ENCODE measurements around the gene OSR1. TPM values are rescaled to one million over a fixed set of nuclear protein-coding genes. Genes with fewer than 3 reads are reported as not detected.

The OSR1 gene
- total RNA-seq, 4 donors from 2014 or later, result 1.4 to 15.7 (median 3.4) TPM

GRCh38 chr2:19346983-19347618, 11.3 kb downstream of the OSR1 start:
- 33 to 50% methylated on average over 1 to 6 of the region's 6 CpGs for WGBS, 2 donors (ENCODE audit: low coverage in 1 of 2)
- intact Hi-C loops (cut with DNase I; ENCODE audit: low total_unique reads), result no loop called here
- no peaks in the 10 kb centered on the region for H3K36me3 ChIP-seq

DNA sequence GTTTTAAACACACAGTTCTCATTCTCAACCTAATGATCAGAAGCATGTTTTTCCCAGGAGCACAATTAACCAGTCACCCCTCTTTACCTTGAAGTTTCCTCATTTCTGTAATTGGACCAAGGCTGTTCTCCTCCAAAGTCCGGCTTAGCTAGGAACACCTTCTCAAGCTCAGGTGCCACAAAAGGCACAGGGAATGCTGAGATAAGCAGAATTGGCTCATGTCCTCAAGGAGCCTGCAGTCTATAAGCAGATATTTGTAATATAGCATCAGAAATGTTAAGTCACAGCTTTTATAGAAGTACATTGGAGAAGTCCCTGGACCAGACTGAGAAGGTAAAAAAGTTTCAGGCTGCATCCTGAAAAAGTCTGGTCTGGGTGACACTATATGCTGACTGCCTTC, 20.7 kb downstream of the OSR1 start:
- peaks cover 0 to 7% (median 0%) of the 10 kb centered on the region in 4 donors for H3K4me1 ChIP-seq
- TF ChIP-seq POLR2A (IDR thresholded peaks at IDR 0.05), result no peak
- TF ChIP-seq, protein P1, sequence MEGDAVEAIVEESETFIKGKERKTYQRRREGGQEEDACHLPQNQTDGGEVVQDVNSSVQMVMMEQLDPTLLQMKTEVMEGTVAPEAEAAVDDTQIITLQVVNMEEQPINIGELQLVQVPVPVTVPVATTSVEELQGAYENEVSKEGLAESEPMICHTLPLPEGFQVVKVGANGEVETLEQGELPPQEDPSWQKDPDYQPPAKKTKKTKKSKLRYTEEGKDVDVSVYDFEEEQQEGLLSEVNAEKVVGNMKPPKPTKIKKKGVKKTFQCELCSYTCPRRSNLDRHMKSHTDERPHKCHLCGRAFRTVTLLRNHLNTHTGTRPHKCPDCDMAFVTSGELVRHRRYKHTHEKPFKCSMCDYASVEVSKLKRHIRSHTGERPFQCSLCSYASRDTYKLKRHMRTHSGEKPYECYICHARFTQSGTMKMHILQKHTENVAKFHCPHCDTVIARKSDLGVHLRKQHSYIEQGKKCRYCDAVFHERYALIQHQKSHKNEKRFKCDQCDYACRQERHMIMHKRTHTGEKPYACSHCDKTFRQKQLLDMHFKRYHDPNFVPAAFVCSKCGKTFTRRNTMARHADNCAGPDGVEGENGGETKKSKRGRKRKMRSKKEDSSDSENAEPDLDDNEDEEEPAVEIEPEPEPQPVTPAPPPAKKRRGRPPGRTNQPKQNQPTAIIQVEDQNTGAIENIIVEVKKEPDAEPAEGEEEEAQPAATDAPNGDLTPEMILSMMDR (IDR thresholded peaks at IDR 0.05), result no peak
- TF ChIP-seq POLR2AphosphoS5 (IDR thresholded peaks at IDR 0.05), result no peak
- no peak for TF ChIP-seq EP300 (IDR thresholded peaks at IDR 0.05; ENCODE audit: low read depth)
- H3K9me3 ChIP-seq, result no peaks in the 10 kb centered on the region
- no peak overlapping the region for H3K27ac ChIP-seq
- H3K27me3 ChIP-seq, result no peaks in the 10 kb centered on the region
- WGBS, 2 donors (ENCODE audit: low coverage in 1 of 2), result 88% methylated on average over 1 of the region's 1 CpG; no CpG with 5 or more reads in 1 of the 2 donors
- intact Hi-C loops (cut with DNase I; ENCODE audit: low total_unique reads), result no loop called here
- in situ Hi-C loops (cut with MboI; ENCODE audit: low pct_ligation_motif_present in 1 of 4, low pct_unique_long_range_greater_than_20kb in 1 of 4, low sequenced_read_pairs in 3 of 4), result no loop called here
- no peaks in the 10 kb centered on the region for H3K36me3 ChIP-seq
- no peak overlapping the region for H3K4me3 ChIP-seq
- DNase-seq, result no peak

More at GRCh38 chr2:19346983-19347618, 11.3 kb downstream of the OSR1 start:
- peaks cover 19% of the 10 kb centered on the region for H3K27me3 ChIP-seq
- in situ Hi-C loops (cut with MboI; ENCODE audit: low pct_ligation_motif_present in 1 of 4, low pct_unique_long_range_greater_than_20kb in 1 of 4, low sequenced_read_pairs in 3 of 4), result no loop called here
- TF ChIP-seq POLR2A (IDR thresholded peaks at IDR 0.05) (no peak), EP300 (IDR thresholded peaks at IDR 0.05; ENCODE audit: low read depth) (no peak), POLR2AphosphoS5 (IDR thresholded peaks at IDR 0.05) (no peak)
- TF ChIP-seq, protein P1 (IDR thresholded peaks at IDR 0.05), result no peak
- H3K4me1 ChIP-seq, result peaks cover 4 to 28% (median 8%) of the 10 kb centered on the region in 4 donors
- no peaks in the 10 kb centered on the region for H3K9me3 ChIP-seq
- peak overlapping the region; percentile 87 to 96 (median 92) for H3K27ac ChIP-seq
- peak overlapping the region; percentile 62 to 92 (median 78) for H3K4me3 ChIP-seq
- no peak for DNase-seq

GRCh38 chr2:19337202-19337601, 21.2 kb downstream of the OSR1 start:
- Histone ChIP-seq H3K4me3 (no peak overlapping the region), H3K27ac (no peak overlapping the region), H3K27me3 (no peaks in the 10 kb centered on the region), H3K36me3 (no peaks in the 10 kb centered on the region), H3K9me3 (no peaks in the 10 kb centered on the region), H3K4me1 (peaks cover 0 to 7% (median 0%) of the 10 kb centered on the region in 4 donors)
- intact Hi-C loops (cut with DNase I; ENCODE audit: low total_unique reads) (no loop called here), in situ Hi-C loops (cut with MboI; ENCODE audit: low pct_ligation_motif_present in 1 of 4, low pct_unique_long_range_greater_than_20kb in 1 of 4, low sequenced_read_pairs in 3 of 4) (no loop called here)
- DNase-seq, result no peak
- WGBS, 2 donors (ENCODE audit: low coverage in 1 of 2), result 50 to 82% methylated on average over 1 of the region's 1 CpG
- TF ChIP-seq, protein P1 (IDR thresholded peaks at IDR 0.05), result no peak
- TF ChIP-seq EP300 (IDR thresholded peaks at IDR 0.05; ENCODE audit: low read depth) (no peak), POLR2AphosphoS5 (IDR thresholded peaks at IDR 0.05) (no peak), POLR2A (IDR thresholded peaks at IDR 0.05) (no peak)

- intact Hi-C loops (cut with DNase I; ENCODE audit: low total_unique reads), result no loop called here
- WGBS, 2 donors (ENCODE audit: low coverage in 1 of 2), result 92 to 94% methylated on average over 2 to 3 of the region's 3 CpGs
Measured at GRCh38 chr2:19336781-19337180, 21.6 kb downstream of the OSR1 start.

More at GRCh38 chr2:19336781-19337180, 21.6 kb downstream of the OSR1 start:
- Histone ChIP-seq H3K4me1 (peaks cover 0 to 7% (median 0%) of the 10 kb centered on the region in 4 donors), H3K4me3 (no peak overlapping the region), H3K27me3 (no peaks in the 10 kb centered on the region), H3K36me3 (no peaks in the 10 kb centered on the region), H3K9me3 (no peaks in the 10 kb centered on the region), H3K27ac (no peak overlapping the region)
- no peak for DNase-seq
- TF ChIP-seq, protein P1 (IDR thresholded peaks at IDR 0.05), result no peak
- no peak for TF ChIP-seq EP300 (IDR thresholded peaks at IDR 0.05; ENCODE audit: low read depth)
- TF ChIP-seq POLR2AphosphoS5 (IDR thresholded peaks at IDR 0.05), result no peak
- TF ChIP-seq POLR2A (IDR thresholded peaks at IDR 0.05), result no peak
- in situ Hi-C loops (cut with MboI; ENCODE audit: low pct_ligation_motif_present in 1 of 4, low pct_unique_long_range_greater_than_20kb in 1 of 4, low sequenced_read_pairs in 3 of 4), result no loop called here

Data from transverse colon (tissue), 4 donors.